ENCODE measurements around the gene CEP295NL. TPM values are rescaled to one million over a fixed set of nuclear protein-coding genes. Genes with fewer than 3 reads are reported as not detected.
"Not testable (repeated sequence)": the region's sequence is repeated elsewhere in the genome, so short reads cannot be mapped to it uniquely, and the experiment has no call there.

Gene CEP295NL
- total RNA-seq, 1 experiment from 2014 or later, result 2.0 TPM

GRCh38 chr17:78878871-78879527 lies 24.0 kb downstream of the CEP295NL start:
- POLR2A ChIA-PET, result no interaction called here
- TF ChIP-seq CTCF (IDR thresholded peaks at IDR 0.05; ENCODE audit: insufficient read depth in 1 of 2, low read depth in 1 of 2, low read length in 1 of 2, severe bottlenecking in 1 of 2, unreplicated experiment in 1 of 2), result no peak
- Mint-ChIP-seq H3K27ac (ENCODE audit: unreplicated experiment) (no peak overlapping the region), H3K27me3 (ENCODE audit: insufficient read depth, unreplicated experiment) (no peaks in the 10 kb centered on the region), H3K4me3 (ENCODE audit: unreplicated experiment) (no peak overlapping the region), H3K36me3 (ENCODE audit: insufficient read depth, unreplicated experiment) (peaks cover 45% of the 10 kb centered on the region), H3K9me3 (ENCODE audit: unreplicated experiment) (no peaks in the 10 kb centered on the region), H3K4me1 (ENCODE audit: low read depth, unreplicated experiment) (peaks cover 16% of the 10 kb centered on the region)
- Histone ChIP-seq H3K36me3 (ENCODE audit: control insufficient read depth, insufficient read depth, low read length) (no peaks in the 10 kb centered on the region; the same call in 1 of the 2 replicates), H3K27me3 (replicated peaks; ENCODE audit: control insufficient read depth, insufficient read depth, low read length) (no peaks in the 10 kb centered on the region), H3K4me3 (ENCODE audit: low read depth, low read length) (no peak overlapping the region), H3K4me1 (peaks cover 22% of the 10 kb centered on the region), H3K9me3 (no peaks in the 10 kb centered on the region)
- CTCF ChIA-PET, result no interaction called here
- no peak for DNase-seq
- intact Hi-C loops (cut with micrococcal nuclease; ENCODE audit: unreplicated experiment), result no loop called here
- no TSS peak for BruUV-seq (replicated peaks)

- no peak for TF ChIP-seq CTCF (IDR thresholded peaks at IDR 0.05; ENCODE audit: insufficient read depth in 1 of 2, low read depth in 1 of 2, low read length in 1 of 2, severe bottlenecking in 1 of 2, unreplicated experiment in 1 of 2)
- DNase-seq, result no peak
- BruUV-seq (replicated peaks), result no TSS peak
- no peaks in the 10 kb centered on the region; the same call in 1 of the 2 replicates for H3K36me3 ChIP-seq (ENCODE audit: control insufficient read depth, insufficient read depth, low read length)
- Mint-ChIP-seq H3K36me3 (ENCODE audit: insufficient read depth, unreplicated experiment) (peaks cover 38% of the 10 kb centered on the region), H3K4me1 (ENCODE audit: low read depth, unreplicated experiment) (peaks cover 12% of the 10 kb centered on the region), H3K4me3 (ENCODE audit: unreplicated experiment) (no peak overlapping the region), H3K27ac (ENCODE audit: unreplicated experiment) (no peak overlapping the region), H3K9me3 (ENCODE audit: unreplicated experiment) (no peaks in the 10 kb centered on the region), H3K27me3 (ENCODE audit: insufficient read depth, unreplicated experiment) (no peaks in the 10 kb centered on the region)
- POLR2A ChIA-PET, result interaction anchor here (0.6 kb wide), 1 partner anchor 100 kb away, joined by 17 read pairs; no protein-coding TSS in a partner anchor
- intact Hi-C loops (cut with micrococcal nuclease; ENCODE audit: unreplicated experiment), result no loop called here
- H3K4me1 ChIP-seq, result peaks cover 15% of the 10 kb centered on the region
- H3K4me3 ChIP-seq (ENCODE audit: low read depth, low read length), result no peak overlapping the region
- CTCF ChIA-PET, result no interaction called here
- no peaks in the 10 kb centered on the region for H3K9me3 ChIP-seq
- H3K27me3 ChIP-seq (replicated peaks; ENCODE audit: control insufficient read depth, insufficient read depth, low read length), result no peaks in the 10 kb centered on the region
Measured at GRCh38 chr17:78878261-78878660, 24.7 kb downstream of the CEP295NL start.

GRCh38 chr17:78876954-78877517 lies 26.0 kb downstream of the CEP295NL start:
- POLR2A ChIA-PET; BruUV-seq (replicated peaks); H3K27me3 ChIP-seq (replicated peaks; ENCODE audit: control insufficient read depth, insufficient read depth, low read length); H3K4me3 Mint-ChIP-seq (ENCODE audit: unreplicated experiment); H3K27me3 Mint-ChIP-seq (ENCODE audit: insufficient read depth, unreplicated experiment); DNase-seq; H3K4me3 ChIP-seq (ENCODE audit: low read depth, low read length); H3K9me3 ChIP-seq; H3K36me3 ChIP-seq (ENCODE audit: control insufficient read depth, insufficient read depth, low read length); H3K4me1 ChIP-seq; intact Hi-C loops (cut with micrococcal nuclease; ENCODE audit: unreplicated experiment); H3K4me1 Mint-ChIP-seq (ENCODE audit: low read depth, unreplicated experiment); H3K27ac Mint-ChIP-seq (ENCODE audit: unreplicated experiment); H3K9me3 Mint-ChIP-seq (ENCODE audit: unreplicated experiment): not testable (repeated sequence)
- H3K36me3 Mint-ChIP-seq (ENCODE audit: insufficient read depth, unreplicated experiment), result peaks cover 26% of the 10 kb centered on the region
- CTCF ChIA-PET, result interaction anchor here (0.6 to 0.8 kb wide), 2 partner anchors 11 to 89 kb away, joined by 4 to 8 read pairs; no protein-coding TSS in a partner anchor
